Measurements from ENCODE around the gene RRP15.

The RRP15 gene

GRCh38 chr1:218301217-218301616 is 16.1 kb downstream of the RRP15 start:
- no peak for DNase-seq (ENCODE audit: low read depth)
- TF ChIP-seq, protein P1, sequence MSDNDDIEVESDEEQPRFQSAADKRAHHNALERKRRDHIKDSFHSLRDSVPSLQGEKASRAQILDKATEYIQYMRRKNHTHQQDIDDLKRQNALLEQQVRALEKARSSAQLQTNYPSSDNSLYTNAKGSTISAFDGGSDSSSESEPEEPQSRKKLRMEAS (IDR thresholded peaks at IDR 0.05; ENCODE audit: low read depth, low read length) = no peak
- TF ChIP-seq, protein P2, sequence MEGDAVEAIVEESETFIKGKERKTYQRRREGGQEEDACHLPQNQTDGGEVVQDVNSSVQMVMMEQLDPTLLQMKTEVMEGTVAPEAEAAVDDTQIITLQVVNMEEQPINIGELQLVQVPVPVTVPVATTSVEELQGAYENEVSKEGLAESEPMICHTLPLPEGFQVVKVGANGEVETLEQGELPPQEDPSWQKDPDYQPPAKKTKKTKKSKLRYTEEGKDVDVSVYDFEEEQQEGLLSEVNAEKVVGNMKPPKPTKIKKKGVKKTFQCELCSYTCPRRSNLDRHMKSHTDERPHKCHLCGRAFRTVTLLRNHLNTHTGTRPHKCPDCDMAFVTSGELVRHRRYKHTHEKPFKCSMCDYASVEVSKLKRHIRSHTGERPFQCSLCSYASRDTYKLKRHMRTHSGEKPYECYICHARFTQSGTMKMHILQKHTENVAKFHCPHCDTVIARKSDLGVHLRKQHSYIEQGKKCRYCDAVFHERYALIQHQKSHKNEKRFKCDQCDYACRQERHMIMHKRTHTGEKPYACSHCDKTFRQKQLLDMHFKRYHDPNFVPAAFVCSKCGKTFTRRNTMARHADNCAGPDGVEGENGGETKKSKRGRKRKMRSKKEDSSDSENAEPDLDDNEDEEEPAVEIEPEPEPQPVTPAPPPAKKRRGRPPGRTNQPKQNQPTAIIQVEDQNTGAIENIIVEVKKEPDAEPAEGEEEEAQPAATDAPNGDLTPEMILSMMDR (IDR thresholded peaks at IDR 0.05; ENCODE audit: low read depth, low read length) = no peak
- TF ChIP-seq MYC (IDR thresholded peaks at IDR 0.05; ENCODE audit: low read depth, low read length) = no peak
- no peak for TF ChIP-seq POLR2A (IDR thresholded peaks at IDR 0.05; ENCODE audit: extremely low read depth, insufficient read length)
- no peak overlapping the region for H3K4me3 ChIP-seq (ENCODE audit: low read depth, low read length)

DNA sequence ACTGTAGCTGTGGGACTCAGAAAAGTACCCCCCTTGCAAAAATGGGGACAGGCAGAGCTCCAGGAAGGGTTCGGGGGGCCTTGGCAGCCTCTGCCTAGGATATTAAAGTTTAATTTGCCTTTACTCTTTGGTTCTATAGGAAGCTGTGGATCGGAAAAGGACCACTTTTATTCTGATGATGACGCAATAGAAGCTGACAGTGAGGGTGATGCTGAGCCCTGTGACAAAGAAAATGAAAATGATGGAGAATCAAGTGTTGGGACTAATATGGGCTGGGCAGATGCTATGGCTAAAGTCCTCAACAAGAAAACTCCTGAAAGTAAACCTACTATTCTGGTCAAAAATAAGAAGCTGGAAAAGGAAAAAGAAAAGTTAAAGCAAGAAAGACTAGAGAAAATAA is 17.1 kb downstream of the RRP15 start:
- TF ChIP-seq, protein P1 (IDR thresholded peaks at IDR 0.05; ENCODE audit: low read depth, low read length) = no peak
- TF ChIP-seq MYC (IDR thresholded peaks at IDR 0.05; ENCODE audit: low read depth, low read length) = no peak
- TF ChIP-seq POLR2A (IDR thresholded peaks at IDR 0.05; ENCODE audit: extremely low read depth, insufficient read length) = no peak
- TF ChIP-seq, protein P2 (IDR thresholded peaks at IDR 0.05; ENCODE audit: low read depth, low read length) = no peak
- H3K4me3 ChIP-seq (ENCODE audit: low read depth, low read length) = no peak overlapping the region
- DNase-seq (ENCODE audit: low read depth) = no peak

- DNase-seq (ENCODE audit: low read depth) = no peak
- TF ChIP-seq, protein P1 (IDR thresholded peaks at IDR 0.05; ENCODE audit: low read depth, low read length) = no peak
- TF ChIP-seq POLR2A (IDR thresholded peaks at IDR 0.05; ENCODE audit: extremely low read depth, insufficient read length) = no peak
- no peak for TF ChIP-seq MYC (IDR thresholded peaks at IDR 0.05; ENCODE audit: low read depth, low read length)
- TF ChIP-seq, protein P2 (IDR thresholded peaks at IDR 0.05; ENCODE audit: low read depth, low read length) = no peak
- no peak overlapping the region for H3K4me3 ChIP-seq (ENCODE audit: low read depth, low read length)
Measured at GRCh38 chr1:218303176-218303879, 18.2 kb downstream of the RRP15 start.

- no peak overlapping the region for H3K4me3 ChIP-seq (ENCODE audit: low read depth, low read length)
- no peak for TF ChIP-seq MYC (IDR thresholded peaks at IDR 0.05; ENCODE audit: low read depth, low read length)
- TF ChIP-seq, protein P2 (IDR thresholded peaks at IDR 0.05; ENCODE audit: low read depth, low read length) = no peak
- no peak for TF ChIP-seq POLR2A (IDR thresholded peaks at IDR 0.05; ENCODE audit: extremely low read depth, insufficient read length)
- TF ChIP-seq, protein P1 (IDR thresholded peaks at IDR 0.05; ENCODE audit: low read depth, low read length) = no peak
- no peak for DNase-seq (ENCODE audit: low read depth)
Measured at GRCh38 chr1:218304281-218305039, 19.4 kb downstream of the RRP15 start.

DNA sequence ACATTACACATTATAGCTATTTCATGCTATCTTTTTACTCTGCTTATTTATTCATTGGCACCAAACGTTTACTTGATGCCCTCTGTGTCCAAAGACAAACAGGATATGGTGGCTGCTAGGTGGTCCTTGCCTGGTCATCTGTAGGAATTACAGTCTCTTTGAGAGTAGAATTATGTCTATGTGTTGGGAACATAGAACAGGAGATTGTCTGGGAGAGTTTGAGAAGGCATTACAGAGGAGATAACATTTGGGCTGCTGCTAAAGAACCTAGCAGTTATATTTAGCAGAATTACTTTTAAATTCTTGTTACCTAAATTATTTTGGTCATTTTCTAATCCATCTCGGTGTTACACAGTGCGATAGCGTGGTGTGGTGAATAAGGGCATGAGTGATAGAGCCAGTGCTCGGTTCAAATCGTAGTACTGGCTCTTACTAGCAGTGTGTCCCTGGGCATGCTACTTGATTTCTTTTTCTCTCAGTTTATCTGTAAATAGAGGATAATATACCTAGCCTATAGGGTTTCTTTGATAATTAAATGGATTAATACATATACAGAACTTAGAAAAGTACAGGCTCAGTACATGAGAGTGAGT is 20.5 kb downstream of the RRP15 start:
- DNase-seq (ENCODE audit: low read depth) = no peak
- no peak overlapping the region for H3K4me3 ChIP-seq (ENCODE audit: low read depth, low read length)
- TF ChIP-seq MYC (IDR thresholded peaks at IDR 0.05; ENCODE audit: low read depth, low read length) (no peak), POLR2A (IDR thresholded peaks at IDR 0.05; ENCODE audit: extremely low read depth, insufficient read length) (no peak)
- TF ChIP-seq, protein P2 (IDR thresholded peaks at IDR 0.05; ENCODE audit: low read depth, low read length) = no peak

All from NB4 (cell line).